NCI-H345 treated with DMSO at 0.1 percent for 48 hours (cell line): ENCODE results near the gene NEDD8.
A peak's percentile ranks its signal among the peaks of the same experiment; 100 is the strongest.

Experiments
- DNase-seq: peaks from one replicate; lab custom pipeline; 2025; ENCODE audit not compliant: unreplicated experiment; lab: John Stamatoyannopoulos, UW

NEDD8 gene

GRCh38 chr14:24198814-24199524 is 33.2 kb downstream of the NEDD8 start:
- no peak for DNase-seq

- no peak for DNase-seq
These were observed 35.1 kb downstream of the NEDD8 start for GRCh38 chr14:24197056-24197450.

- DNase-seq = no peak
These were observed 35.8 kb downstream of the NEDD8 start for GRCh38 chr14:24196071-24197055.

- peak; percentile 63 for DNase-seq
These were observed 36.7 kb downstream of the NEDD8 start, which contains the start of gene TM9SF1 for GRCh38 chr14:24195186-24196070. Gene TM9SF1, minus strand, starts transcription at chr14:24195441. Its CDS starts 422 bp downstream, at chr14:24195019.

GRCh38 chr14:24194873-24195185 is 37.3 kb downstream of the NEDD8 start:
- no peak for DNase-seq

GRCh38 chr14:24194186-24194872 is 37.8 kb downstream of the NEDD8 start:
- DNase-seq = no peak

- no peak for DNase-seq
These were observed 39.2 kb downstream of the NEDD8 start for GRCh38 chr14:24192933-24193332.

- no peak for DNase-seq
These were observed 41.8 kb downstream of the NEDD8 start for GRCh38 chr14:24190416-24190815.

- no peak for DNase-seq
These were observed 42.7 kb downstream of the NEDD8 start for GRCh38 chr14:24189460-24189859.

- no peak for DNase-seq
These were observed 43.1 kb downstream of the NEDD8 start for GRCh38 chr14:24189059-24189375.

GRCh38 chr14:24188251-24189058 is 43.7 kb downstream of the NEDD8 start, which contains the start of gene IPO4:
Gene IPO4, minus strand, starts transcription at chr14:24188816. Its CDS starts 29 bp downstream, at chr14:24188787.
- peak; percentile 94 for DNase-seq

GRCh38 chr14:24187539-24187915 is 44.6 kb downstream of the NEDD8 start:
- DNase-seq = no peak

- DNase-seq = no peak
These were observed 45.2 kb downstream of the NEDD8 start for GRCh38 chr14:24186831-24187538.

- DNase-seq = no peak
These were observed 46.4 kb downstream of the NEDD8 start for GRCh38 chr14:24185741-24186140.

- DNase-seq = no peak
These were observed 47.1 kb downstream of the NEDD8 start for GRCh38 chr14:24185026-24185425.

GRCh38 chr14:24184104-24184970 is 47.8 kb downstream of the NEDD8 start:
- DNase-seq = no peak

- no peak for DNase-seq
These were observed 49.1 kb downstream of the NEDD8 start for GRCh38 chr14:24183014-24183481.
